Stimulated activated CD4-positive, alpha-beta T cell treated with anti-CD3 and anti-CD28 coated beads, Interleukin-1b, Interleukin-23, amount 100 ng/mL, for 4 hours (primary cell): ENCODE data around the gene MSH2.

Experiments used
- DNase-seq, 2 donors: peaks; one replicate each; pipeline ENCODE4 v3.0.0-alpha.2; 2020; ENCODE audit warnings: low read depth in 2 of 2

The MSH2 gene

GRCh38 chr2:47508641-47509040 is 105.7 kb downstream of the MSH2 start:
- DNase-seq = no peak

- no peak for DNase-seq
These were observed 106.3 kb downstream of the MSH2 start for GRCh38 chr2:47509250-47509649.

- DNase-seq = no peak
These were observed 106.9 kb downstream of the MSH2 start for GRCh38 chr2:47509821-47510385.

- no peak for DNase-seq
These were observed 107.8 kb downstream of the MSH2 start for GRCh38 chr2:47510745-47511144.

- no peak for DNase-seq
These were observed 109.7 kb downstream of the MSH2 start for GRCh38 chr2:47512581-47513083.

GRCh38 chr2:47513981-47514520 is 111.1 kb downstream of the MSH2 start:
- DNase-seq = no peak

- no peak for DNase-seq
These were observed 113.6 kb downstream of the MSH2 start for GRCh38 chr2:47516360-47517104.

GRCh38 chr2:47518497-47519146 is 115.7 kb downstream of the MSH2 start:
- DNase-seq = no peak

GRCh38 chr2:47519147-47519537 is 116.2 kb downstream of the MSH2 start:
- DNase-seq = no peak

GRCh38 chr2:47519604-47520301 is 116.8 kb downstream of the MSH2 start:
- no peak for DNase-seq

GRCh38 chr2:47520302-47520630 is 117.3 kb downstream of the MSH2 start:
- DNase-seq = no peak

GRCh38 chr2:47520825-47521665 is 118.1 kb downstream of the MSH2 start:
- peak; percentile 55 to 58 for DNase-seq

GRCh38 chr2:47521666-47522285 is 118.8 kb downstream of the MSH2 start:
- no peak for DNase-seq

- DNase-seq = no peak
These were observed 122.2 kb downstream of the MSH2 start for GRCh38 chr2:47525167-47525566.

- no peak for DNase-seq
These were observed 125.5 kb downstream of the MSH2 start for GRCh38 chr2:47528455-47528854.

- DNase-seq = no peak
These were observed 125.9 kb downstream of the MSH2 start for GRCh38 chr2:47528874-47529273.

GRCh38 chr2:47530105-47530760 is 127.3 kb downstream of the MSH2 start:
- DNase-seq = no peak

GRCh38 chr2:47531378-47532042 is 128.6 kb downstream of the MSH2 start:
- no peak for DNase-seq
